Eye (tissue), 1 donor: Measurements from ENCODE around the gene RAC2.
"Not testable (repeated sequence)": the region's sequence is repeated elsewhere in the genome, so short reads cannot be mapped to it uniquely, and the experiment has no call there.

ENCODE experiments used
- DNase-seq: peaks from one replicate; pipeline ENCODE4 v3.0.0-alpha.2; 2015

Gene RAC2

DNA sequence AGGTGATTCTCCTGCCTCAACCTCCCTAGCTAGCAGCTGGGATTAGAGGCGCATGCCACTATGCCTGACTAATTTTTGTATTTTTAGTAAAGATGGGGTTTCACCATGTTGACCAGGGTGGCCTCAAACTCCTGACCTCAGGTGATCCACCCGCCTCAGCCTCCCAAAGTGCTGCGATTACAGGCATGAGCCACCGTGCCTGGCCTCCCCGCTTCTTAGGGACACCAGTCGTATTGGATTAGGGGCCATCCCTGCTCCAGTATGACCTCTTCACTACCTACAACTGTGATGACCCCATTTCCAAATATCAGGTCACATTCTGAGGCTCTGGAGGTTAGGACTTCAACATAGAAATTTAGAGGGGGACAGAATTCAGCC lies 42.6 kb downstream of the RAC2 start:
- not testable (repeated sequence) for DNase-seq

DNA sequence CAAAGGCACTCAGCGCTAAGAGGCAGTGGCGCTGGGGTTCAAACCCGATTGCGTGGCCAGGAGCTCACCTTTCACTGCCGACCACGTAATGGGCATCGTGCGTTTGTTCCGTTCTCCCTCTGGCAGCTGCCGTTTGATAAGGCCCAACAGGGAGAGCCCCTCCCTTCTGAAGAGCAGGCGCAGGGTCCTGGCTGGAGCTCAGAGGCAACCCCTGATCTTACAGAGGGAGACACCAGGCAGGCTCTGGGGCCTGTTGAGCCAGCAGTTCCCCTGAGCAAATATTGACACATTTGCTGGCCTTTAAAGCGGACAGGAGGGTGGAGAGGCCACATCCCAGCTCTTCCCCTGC lies 44.3 kb downstream of the RAC2 start:
- no peak for DNase-seq

DNA sequence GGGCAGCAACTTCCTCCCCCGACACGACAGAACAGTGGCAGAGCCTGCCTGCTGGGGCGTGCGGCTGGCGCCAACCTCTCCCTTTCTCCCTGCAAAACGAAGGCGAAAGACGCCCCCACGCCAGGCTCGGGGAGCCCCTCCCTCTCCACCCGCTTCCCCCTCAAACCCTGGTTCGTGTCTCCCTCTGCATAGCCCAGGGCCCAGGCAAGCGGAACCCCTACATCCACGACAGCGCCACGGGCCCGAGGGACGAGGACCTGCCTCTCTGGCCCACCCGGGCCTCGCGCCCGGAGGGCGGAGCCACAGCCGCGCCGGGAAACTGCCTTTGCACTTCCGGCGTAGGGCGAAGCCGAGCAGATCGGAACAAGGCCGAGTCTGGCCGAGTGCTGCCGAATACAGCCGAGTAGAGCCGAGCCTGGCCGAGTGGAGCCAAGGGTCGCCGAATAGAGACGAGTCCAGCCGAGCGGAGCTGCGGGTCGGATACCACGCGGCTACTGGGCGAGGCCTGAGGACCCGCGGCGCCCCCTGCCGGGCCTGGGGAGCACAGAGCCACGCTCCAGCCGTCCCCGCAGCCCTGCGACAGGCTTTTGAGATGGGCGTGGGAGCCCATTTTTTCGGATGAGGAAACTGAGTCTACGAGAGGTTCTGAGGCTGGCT lies 44.8 kb downstream of the RAC2 start:
- peak; percentile 99 for DNase-seq

DNA sequence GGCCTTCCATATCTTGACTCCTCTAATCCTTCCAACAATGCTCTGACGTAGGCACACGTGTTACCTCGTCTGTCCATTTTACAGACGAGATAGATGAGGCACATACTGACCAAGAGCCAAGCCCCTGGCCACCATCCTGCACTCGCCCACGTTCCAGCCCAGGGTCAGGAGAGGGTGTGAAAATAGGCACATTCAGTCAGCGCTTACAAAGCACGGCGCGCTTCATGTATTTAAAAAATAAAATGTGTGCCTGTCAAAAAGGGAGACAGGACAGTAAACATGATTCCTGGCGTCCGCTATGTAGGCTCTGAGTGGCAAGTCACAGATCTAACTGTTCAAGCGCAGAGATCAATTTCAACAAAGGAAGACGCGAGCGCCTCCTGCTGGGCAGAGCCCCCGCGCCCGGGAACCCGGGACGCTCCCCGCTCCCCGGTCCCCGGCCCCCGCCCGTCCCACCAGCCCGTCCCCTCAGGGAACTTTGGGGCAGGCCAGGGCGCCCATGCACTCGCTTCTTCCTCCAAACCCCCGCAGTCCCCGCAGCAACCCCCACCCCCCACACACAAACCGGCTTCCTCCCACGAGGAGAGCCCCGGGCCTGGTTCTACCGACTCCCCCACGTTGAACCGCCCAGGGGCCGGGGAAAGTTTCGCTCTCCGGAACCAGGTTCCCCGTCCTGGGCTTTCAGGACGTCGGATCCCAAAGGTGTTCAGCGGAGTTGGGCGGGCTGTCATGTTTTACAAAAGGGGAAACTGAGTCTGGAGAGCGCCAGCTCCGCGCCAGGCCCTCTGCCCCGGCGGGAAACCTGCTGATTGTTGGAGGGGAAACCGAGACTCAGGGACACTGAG lies 45.6 kb downstream of the RAC2 start:
- DNase-seq: peak; percentile 93

DNA sequence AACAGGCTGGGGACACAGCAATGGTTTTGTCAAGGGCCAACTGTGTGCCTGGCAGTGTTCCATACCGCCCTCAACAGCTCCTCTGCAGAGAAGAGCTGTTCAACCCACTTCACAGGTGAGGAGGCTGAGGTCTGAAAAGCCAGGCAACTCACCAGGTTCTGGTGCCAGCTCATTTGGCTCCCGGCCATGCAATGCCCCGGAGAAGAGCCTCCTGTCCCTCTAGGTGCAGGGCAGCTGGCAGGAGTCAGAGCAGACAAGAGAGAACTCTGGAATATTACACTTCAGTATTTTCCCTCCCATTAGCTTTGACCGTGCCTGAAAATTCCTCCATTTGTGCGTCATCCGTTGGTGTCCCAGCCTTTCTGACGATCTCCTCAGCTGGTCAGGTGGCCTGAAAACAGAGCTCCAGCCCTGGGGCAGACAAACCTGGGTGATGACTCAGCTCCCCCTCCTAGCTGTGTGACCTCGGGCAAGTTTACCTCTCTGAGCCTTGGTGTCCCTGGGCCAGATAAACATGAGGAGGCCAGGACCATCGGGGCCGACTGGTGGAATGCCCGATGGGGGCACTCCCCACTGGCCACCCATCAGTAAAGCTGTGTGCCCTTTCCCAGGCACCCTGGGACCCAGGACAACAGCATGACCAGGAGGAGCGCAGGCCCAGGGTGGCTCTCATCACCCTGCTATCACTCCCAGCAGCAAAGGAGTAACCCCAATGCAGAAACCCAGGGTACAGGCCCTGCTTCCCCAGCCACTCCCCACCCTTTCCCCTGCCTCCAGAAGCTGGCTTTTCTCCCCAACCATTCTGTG lies 46.4 kb downstream of the RAC2 start:
- DNase-seq: no peak

DNA sequence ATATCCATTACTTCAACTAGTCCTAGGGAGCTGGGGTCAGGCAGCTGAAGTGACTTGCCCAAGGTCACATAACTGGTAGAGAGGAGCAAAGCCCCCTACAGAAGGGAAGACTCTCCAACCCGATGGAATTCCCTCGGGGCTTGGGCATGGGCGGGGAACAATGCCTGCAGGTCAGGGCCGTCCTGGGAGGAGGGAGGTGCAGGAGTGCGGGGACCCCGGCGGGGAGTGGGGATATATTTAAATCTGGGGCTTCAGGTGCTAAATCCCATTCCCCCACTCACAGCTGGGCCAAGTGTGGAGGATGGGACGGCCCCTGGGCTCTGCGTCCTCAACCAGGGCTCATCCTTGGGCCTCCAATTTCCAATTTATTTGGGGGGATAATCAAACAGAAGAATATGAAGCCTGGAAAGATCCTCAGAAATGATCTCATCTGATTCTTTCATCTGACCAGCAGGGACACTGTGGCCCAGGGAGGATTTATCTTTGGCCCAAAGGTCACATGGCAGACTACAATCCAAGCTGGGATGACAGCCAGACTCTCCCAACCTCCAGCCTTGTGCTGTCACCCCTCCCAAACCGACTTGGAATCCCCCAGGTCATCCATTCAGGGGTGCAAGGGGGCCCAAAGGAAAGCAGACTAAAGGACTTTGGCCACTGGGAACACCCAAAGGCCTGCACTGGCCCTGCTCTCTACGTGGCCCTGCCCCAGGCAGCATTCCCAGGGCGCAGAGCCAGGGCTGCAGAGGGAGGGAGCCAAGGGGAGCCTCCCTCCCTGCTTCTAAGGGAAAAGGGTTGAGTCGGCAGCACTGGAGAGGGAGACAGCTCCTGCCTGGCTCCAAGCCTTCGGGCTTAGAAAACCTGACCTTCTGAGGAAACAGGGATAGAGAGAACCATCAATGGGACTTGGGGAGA lies 47.3 kb downstream of the RAC2 start:
- peak; percentile 30 for DNase-seq

DNA sequence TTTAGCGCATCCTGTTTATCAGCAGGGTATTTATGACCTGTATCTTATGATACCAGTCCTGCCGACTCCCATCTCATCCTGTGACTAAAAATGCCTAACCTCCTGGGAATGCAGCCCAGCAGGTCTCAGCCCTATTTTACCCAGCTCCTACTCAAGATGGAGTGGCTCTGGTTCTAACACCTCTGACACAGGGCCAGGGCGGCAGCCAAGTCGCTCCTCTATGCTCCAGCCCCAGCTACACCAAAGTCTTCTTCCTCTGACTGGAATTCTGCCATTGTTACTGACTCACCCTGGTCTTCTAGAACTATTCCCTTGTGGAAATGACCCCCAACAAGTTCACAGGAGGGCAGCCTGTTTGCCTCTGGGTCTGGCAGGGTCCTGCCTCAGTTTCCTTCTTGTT lies 48.1 kb downstream of the RAC2 start:
- DNase-seq: no peak

DNA sequence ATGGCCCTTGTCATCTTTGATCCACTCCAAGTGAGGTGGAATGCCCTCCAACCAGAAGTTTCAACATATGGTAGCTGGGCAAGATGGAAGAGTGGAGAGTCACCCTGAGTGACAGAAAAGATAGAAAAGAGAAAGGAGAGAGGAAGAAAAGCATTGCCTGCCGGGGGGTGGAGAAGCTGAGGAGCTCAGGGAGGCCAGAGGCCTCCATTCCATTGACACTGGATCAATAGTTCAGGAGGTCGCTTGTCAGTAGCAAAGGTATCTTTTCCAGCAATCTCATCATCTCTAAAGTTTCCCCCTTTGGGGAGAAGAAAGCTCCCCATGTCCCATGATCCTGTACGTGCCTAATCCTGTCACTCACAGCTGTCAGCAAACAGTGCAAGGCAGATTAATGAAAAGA lies 49.3 kb downstream of the RAC2 start:
- no peak for DNase-seq

DNA sequence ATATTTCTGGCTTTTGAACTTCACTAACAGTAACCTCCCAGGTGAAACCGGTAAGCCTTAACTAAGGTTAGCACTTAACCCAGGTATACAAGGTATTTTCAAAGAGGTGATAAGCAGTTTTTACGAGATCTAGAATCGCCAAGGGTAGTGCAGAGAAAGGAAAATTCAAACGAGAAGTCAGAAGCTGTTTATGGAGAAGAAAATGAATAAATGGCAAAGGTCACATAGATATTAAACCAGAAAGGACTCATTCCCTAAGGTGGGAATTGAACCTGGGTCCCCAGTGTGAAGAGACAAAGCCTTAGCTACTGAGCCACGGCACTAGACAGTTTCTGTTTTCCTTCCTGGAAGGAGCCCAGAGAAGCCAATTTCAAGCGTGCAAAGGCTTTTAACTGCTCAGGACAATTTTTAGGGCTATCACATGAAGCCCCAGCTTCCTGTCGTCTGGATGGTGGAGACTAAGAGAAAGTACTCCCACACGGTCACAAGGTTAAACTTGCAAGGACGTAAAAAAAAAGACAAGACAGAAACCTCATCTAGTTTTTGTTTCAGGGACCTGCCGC lies 50.4 kb downstream of the RAC2 start:
- DNase-seq: no peak

DNA sequence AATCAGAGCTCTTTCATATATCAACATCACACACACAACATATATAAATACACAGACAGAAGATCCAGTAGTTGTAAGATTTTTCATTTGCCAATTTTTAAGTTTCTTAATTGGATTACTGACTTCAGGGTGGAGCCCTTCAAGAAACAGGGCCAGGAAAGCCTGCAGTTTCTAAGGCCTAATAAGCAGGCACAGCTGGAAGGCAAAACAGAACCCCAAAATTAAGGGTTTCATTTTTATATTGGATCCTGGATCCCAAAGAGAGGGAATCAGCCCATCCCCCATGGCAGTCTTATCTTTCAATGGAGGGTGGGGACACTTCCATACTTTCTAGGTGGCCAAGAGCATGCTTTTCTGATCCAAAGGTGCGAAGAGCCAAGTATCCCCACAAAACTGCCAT lies 51.3 kb downstream of the RAC2 start:
- DNase-seq: no peak

DNA sequence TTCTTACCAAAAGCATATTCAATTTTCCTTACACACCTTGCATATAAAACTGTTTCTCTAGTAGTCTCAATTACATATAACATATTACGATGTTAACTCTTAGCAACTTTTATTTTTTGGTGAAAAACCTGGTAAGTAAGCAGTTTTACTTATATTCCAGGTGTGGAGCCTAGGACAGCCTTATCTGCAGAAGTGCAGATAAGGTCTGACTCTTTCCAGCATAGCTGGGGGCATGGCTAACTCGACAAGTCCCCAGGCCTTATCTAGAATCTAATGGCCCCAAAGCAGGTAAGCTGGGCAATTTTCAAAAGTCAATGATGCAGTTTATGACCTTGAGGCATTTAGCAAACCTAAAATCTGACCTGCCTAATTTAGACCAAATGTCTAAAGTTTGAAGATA lies 51.9 kb downstream of the RAC2 start:
- DNase-seq: no peak

DNA sequence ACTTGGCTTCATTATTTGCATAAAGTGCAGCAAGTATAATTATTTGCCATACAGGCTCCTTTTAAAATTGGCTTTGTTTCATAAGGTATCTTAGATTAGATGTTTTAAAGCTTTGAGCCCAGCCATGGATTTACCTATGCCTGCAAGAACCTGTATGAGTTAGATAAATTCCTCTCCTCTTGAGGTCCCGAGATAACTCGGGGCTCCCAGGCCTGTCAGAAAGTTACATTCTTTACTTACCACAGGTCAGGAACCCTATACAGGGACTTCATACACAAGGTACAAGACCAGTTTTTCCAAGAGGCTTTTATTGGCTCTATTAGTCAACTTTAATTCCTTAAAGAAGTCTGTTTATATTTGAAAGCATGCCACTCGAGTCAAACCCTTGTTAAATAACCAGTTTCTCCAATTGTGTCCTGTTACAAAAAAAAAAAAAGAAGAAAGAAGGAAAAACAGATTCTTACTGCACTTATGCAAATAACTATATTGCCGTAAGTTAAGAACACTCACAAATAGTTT lies 53.7 kb downstream of the RAC2 start:
- no peak for DNase-seq

DNA sequence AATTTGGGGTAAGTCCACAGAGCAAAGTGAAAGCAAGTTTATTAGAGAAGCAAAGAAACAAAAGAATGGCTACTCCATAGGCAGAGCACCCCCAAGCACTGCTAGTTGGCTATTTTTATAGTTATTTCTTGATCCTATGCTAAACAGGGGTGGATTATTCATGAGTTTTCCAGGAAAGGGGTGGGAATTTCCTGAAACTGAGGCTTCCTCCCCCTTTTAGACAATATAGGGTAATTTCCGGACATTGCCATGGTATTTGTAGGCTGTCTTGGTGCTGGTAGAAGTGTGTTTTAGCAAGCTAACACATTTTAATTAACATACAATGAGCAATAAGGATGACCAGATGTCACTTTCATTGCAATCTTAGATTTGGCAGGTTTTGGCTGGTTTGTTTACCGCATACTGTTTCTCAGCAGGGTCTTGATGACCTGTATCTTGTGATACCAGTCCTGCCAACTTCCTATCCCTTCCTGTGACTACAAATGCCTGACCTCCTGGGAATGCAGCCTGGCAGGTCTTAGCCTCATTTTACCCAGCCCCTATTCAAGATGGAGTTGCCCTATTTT lies 55.1 kb downstream of the RAC2 start:
- peak; percentile 30 for DNase-seq

DNA sequence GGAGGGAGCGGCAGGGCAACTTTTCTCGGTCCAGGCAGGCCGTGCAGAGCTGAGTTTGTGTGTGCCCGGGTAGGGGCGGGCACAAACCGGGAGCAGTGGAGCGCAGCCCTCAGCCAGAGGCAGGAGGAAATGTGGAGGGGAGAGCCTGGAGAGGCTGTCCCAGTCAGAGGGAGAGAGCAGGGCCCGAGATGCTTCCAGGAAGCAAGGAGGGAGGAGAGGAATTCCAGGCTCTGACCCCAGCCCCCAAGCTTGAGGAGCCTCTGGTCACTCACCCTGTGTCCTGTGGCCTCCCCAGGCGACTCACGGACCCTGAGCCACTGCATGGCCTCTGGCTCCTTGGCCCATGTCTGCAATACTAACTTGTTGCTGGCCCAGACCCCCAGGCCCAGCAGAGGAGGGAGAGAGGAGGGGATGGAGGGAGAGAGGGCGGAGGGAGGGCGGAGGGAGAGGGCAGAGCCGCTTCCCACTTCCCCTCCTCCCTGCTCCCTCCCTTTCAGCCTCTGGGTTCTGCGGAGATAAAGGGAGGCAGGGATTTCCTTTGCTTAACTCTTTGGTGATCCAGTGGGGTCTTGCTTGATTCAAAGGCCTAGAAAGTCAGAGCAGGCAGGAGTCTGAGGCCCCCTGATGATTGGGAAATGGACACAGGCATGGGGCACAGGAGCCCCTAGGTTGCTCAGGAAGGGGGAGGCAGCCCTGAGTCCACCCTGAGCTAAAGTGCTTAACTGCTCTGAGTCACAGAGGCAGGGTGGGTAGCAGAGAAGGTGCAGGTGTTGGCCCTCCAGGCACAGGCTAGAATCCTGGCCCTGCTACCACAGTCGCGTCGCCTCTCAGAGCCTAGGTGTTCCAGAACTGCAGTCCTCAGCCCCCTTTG lies 55.9 kb downstream of the RAC2 start, which contains the start of gene C1QTNF6:
TSS of gene C1QTNF6 (minus strand) at position 357 of the 871 bp plus-strand sequence. CDS start at position 323, 34 bp downstream.
- peak; percentile 92 for DNase-seq

DNA sequence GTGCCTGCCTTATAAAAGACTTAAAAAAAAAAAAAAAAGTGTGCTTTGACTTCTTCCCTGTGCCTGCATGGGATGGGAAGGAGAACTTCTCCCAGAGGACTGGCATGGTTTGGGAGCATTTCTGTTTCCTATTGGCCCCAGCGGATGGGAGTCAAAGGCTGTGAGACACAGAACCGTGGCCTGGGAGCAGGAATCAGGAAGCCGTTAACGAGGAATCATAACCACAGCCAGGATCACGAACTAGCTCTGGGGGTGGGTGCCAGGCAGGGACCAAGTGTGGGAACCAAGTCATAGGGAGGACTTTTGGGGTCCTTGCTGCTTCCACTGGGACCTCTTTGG lies 56.5 kb downstream of the RAC2 start:
- no peak for DNase-seq

DNA sequence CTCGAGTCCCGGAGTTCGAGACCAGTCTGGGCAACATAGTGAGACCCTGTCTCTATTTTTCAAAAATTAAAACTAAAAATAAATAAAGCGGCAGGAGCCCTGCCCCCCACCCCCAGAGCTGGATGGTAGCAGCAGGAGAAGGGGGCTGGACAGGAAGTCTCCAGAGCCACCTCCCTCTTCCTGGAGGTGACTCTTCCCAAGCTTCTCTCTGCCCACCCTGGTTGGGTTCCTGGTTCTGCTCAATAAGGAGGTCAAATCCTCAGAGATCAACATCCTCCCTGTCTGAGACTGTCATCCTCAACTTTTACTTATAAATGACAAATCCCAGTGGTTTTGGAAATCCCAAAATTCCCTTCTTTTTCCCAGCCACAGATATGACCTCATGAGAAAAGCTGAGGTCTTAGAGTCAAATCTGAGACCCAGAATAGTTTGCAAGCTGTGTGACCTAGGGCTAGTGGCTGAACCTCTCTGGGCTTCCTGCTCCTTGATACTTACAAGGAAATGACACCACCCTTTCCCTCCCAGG lies 57.0 kb downstream of the RAC2 start:
- no peak for DNase-seq

DNA sequence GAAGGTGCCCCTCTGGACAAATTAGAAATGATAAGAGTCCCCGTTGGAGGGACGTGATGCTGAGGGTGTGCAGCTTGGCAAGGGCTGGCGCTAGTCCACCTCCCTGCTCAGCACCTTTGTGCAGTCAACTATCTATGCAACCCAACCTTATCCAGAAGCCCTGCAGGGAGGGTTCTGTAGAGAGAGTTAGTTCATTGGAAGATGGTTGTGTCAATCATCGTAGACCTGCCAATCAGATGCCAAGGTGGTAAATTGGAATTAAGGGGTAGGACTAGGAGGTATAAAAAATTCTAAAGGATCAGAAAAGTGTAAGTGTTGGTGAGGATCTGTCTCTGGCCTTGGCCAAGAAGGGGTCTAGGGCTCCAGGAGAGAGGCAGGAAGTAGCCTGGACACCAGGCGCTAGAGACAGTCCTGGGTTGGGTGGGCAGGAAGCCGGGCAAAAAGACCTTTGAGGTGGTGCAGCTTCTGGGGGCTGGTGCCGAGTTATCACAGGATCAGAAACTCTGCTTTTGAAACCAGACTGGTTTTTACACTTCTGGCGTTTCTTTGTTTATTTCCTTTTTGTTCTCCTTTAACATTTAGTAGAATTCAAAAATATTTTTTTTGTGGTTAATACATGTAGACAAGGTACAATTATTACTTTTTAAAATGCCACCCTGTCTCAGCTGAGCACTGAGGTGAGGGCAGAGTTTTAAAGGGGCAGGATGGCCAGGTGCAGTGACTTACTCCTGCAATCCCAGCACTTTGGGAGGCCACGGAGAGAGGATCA lies 57.7 kb downstream of the RAC2 start:
- peak; percentile 83 for DNase-seq

DNA sequence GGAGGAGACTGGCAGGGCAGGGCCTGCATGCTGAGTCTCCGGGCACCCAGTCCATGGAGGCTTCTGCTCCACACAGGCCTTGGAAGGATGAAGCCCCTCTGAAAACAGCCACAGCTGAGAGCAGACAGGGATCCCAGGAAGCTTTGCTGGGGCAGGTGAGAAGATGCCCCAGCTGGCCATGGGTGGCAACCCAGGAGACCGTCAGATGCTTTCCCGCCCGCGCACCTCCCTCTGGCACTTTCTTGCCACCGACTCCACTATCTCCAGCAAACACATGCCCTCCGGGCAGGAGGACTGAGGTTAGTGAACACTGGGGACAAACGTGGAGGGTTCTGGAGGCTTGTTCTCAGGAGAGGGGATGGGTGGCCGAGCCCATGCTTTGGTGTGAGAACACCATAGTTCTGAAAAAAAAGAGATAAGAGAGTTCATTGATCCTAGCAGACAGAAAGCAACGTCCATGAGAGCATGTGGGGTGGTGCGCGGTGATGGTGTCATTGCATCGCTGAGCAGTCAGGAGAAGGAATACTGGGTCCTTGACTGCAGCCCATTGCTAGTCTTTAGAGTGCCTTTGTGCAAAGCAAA lies 58.3 kb downstream of the RAC2 start:
- DNase-seq: no peak
